Gastroesophageal sphincter (tissue), 3 donors: ENCODE measurements around the gene LINS1.

Experiments used
- POLR2A ChIP-seq, 2 donors: fragments of 450-650 bp; IDR thresholded peaks; one replicate each; pipeline ENCODE4 v1.6.1; 2017; ENCODE audit warnings: antibody characterized with exemption in 2 of 2, mild to moderate bottlenecking in 2 of 2, moderate library complexity in 1 of 2
- TF ChIP-seq, protein P1 (sequence below), 4 experiments: fragments of 200-600 bp in 2 of 4; fragments of 450-650 bp in 2 of 4; sonication (generic) in 1 of 4; IDR thresholded peaks; one replicate each; pipeline ENCODE4 v1.5.1; 2017 to 2019; ENCODE audit warnings: antibody characterized with exemption in 4 of 4, mild to moderate bottlenecking in 2 of 4, moderate library complexity in 2 of 4

- TF ChIP-seq POLR2A (IDR thresholded peaks at IDR 0.05) = no peak
- TF ChIP-seq, protein P1, sequence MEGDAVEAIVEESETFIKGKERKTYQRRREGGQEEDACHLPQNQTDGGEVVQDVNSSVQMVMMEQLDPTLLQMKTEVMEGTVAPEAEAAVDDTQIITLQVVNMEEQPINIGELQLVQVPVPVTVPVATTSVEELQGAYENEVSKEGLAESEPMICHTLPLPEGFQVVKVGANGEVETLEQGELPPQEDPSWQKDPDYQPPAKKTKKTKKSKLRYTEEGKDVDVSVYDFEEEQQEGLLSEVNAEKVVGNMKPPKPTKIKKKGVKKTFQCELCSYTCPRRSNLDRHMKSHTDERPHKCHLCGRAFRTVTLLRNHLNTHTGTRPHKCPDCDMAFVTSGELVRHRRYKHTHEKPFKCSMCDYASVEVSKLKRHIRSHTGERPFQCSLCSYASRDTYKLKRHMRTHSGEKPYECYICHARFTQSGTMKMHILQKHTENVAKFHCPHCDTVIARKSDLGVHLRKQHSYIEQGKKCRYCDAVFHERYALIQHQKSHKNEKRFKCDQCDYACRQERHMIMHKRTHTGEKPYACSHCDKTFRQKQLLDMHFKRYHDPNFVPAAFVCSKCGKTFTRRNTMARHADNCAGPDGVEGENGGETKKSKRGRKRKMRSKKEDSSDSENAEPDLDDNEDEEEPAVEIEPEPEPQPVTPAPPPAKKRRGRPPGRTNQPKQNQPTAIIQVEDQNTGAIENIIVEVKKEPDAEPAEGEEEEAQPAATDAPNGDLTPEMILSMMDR (IDR thresholded peaks at IDR 0.05) = no peak
Observed at GRCh38 chr15:100531823-100532327, 70.1 kb downstream of the LINS1 start.
